K562 (cell line): ENCODE results near the gene MTRFR. TPM values are rescaled to one million over a fixed set of nuclear protein-coding genes. Genes with fewer than 3 reads are reported as not detected.

Experiments used
- BRD4 ChIP-seq: fragments of 200-600 bp; sonication (generic); IDR thresholded peaks from 2 replicates; pipeline ENCODE4 v1.6.1; 2017; ENCODE audit warnings: inconsistent platforms
- CHD4 ChIP-seq: fragments of 200-600 bp; sonication (generic); IDR thresholded peaks from 3 replicates; pipeline ENCODE4 v1.6.1; 2012; ENCODE audit warnings: low read depth, mild to moderate bottlenecking, mixed read lengths, low read length, inconsistent platforms; ENCODE audit not compliant: insufficient read depth, insufficient replicate concordance, poor library complexity, severe bottlenecking
- DIDO1 ChIP-seq: fragments of 450-650 bp; IDR thresholded peaks from 2 replicates; pipeline ENCODE4 v1.6.1; 2016; ENCODE audit warnings: low read depth, missing biosample characterization, missing genetic modification characterization
- EP300 ChIP-seq: IDR thresholded peaks from 2 replicates; pipeline ENCODE4 v1.6.1; 2012; ENCODE audit warnings: low read length, improper control_type of control experiment
- HMG20A ChIP-seq: fragments of 450-650 bp; formaldehyde crosslinking; conservative IDR thresholded peaks from 2 replicates; pipeline ENCODE4 v1.4.0; 2020; ENCODE audit warnings: mild to moderate bottlenecking, mixed read lengths
- HNRNPH1 ChIP-seq: fragments of 200-400 bp; formaldehyde crosslinking; optimal IDR thresholded peaks from 2 replicates; pipeline ENCODE3; 2017; ENCODE audit warnings: low read depth, mild to moderate bottlenecking, low read length, moderate library complexity
- RBBP5 ChIP-seq: fragments of 200-600 bp; sonication (generic); IDR thresholded peaks from 2 replicates; pipeline ENCODE4 v1.6.1; 2012; ENCODE audit warnings: borderline replicate concordance, mild to moderate bottlenecking, low read length, control low read depth, inconsistent platforms; ENCODE audit not compliant: insufficient read depth, poor library complexity, severe bottlenecking
- TAF9B ChIP-seq: fragments of 450-650 bp; IDR thresholded peaks from 2 replicates; pipeline ENCODE4 v1.6.1; 2018; ENCODE audit warnings: mild to moderate bottlenecking; ENCODE audit not compliant: partially characterized antibody
- ZNF395 ChIP-seq: fragments of 200-800 bp; sonication (Bioruptor generic); IDR thresholded peaks from 2 replicates; pipeline ENCODE4 v1.6.1; 2017; ENCODE audit warnings: missing genetic modification characterization, missing compliant biosample characterization
- ZNF407 ChIP-seq: fragments of 450-650 bp; IDR thresholded peaks from 2 replicates; pipeline ENCODE4 v1.6.1; 2016; ENCODE audit warnings: low read depth
- ZNF740 ChIP-seq, 3 experiments: fragments of 200-800 bp in 1 of 3; sonication (Bioruptor generic) in 1 of 3; sonication (generic) in 1 of 3; formaldehyde crosslinking in 1 of 3; IDR thresholded peaks; 2 replicates each; pipeline versions ENCODE4 v1.6.1 to v1.8.0; 2016 to 2022; ENCODE audit warnings: mild to moderate bottlenecking in 2 of 3, missing compliant biosample characterization in 2 of 3, missing genetic modification characterization in 2 of 3, missing genetic modification reagents in 1 of 3
- polyA plus RNA-seq, 8 experiments: library from polyadenylated mRNA; depleted of rRNA in 4 of 8; stranded (reverse) in 5 of 8; unstranded in 3 of 8; fragments of >200 nt; fragmentation: Nextera tagmentation in 2 of 8; fragmentation: Illumina TruSeq in 1 of 8; extraction: Ambion mirVana in 2 of 8; extraction: Trizol in 1 of 8; gene quantifications; 2 replicates each; pipeline versions ENCODE4 v1.2.1 to v1.2.3, GENCODE V29; 2011 to 2014; ENCODE audit warnings: inconsistent platforms in 1 of 8, missing spikeins in 1 of 8
- total RNA-seq, 7 experiments: library from RNA; depleted of rRNA in 6 of 7; stranded (reverse); fragments of >200 nt in 6 of 7; fragmentation: Illumina TruSeq in 2 of 7; extraction: Trizol in 2 of 7; gene quantifications; 2 replicates each; pipeline versions ENCODE4 v1.2.1 to v1.2.3, GENCODE V29; 2011 to 2021; ENCODE audit warnings: low replicate concordance in 1 of 7

MTRFR gene
- total and polyA plus RNA-seq, 9 of the 15 experiments (the other 6 are each of a cell fraction or from before 2014, with no cell fraction given), result 16.7 to 55.6 (median 34.7) TPM

- TF ChIP-seq CHD4, result peak; percentile 60
- no peak for TF ChIP-seq ZNF740 (CRISPR knock-in tag; IDR thresholded peaks at IDR 0.05)
- TF ChIP-seq ZNF740 (tag; IDR thresholded peaks at IDR 0.05), result 0 out of 4 replicates have a peak, but pooled peaks of 1 of the 2 experiments have one; percentile 37
- 0 out of 2 replicates have a peak, but pooled peaks have one; percentile 52 for TF ChIP-seq BRD4
- 0 out of 2 replicates have a peak, but pooled peaks have one; percentile 10 for TF ChIP-seq ZNF395 (CRISPR knock-in tag)
- TF ChIP-seq HNRNPH1, result no peak
- TF ChIP-seq RBBP5, result no peak
- TF ChIP-seq TAF9B, result no peak
- TF ChIP-seq EP300, result no peak
- peak; percentile 62; the same call in 1 of the 2 replicates for TF ChIP-seq DIDO1
- TF ChIP-seq ZNF407, result 0 out of 2 replicates have a peak, but pooled peaks have one; percentile 54
- TF ChIP-seq HMG20A (CRISPR knock-in tag), result no peak
- TF ChIP-seq, all 486 proteins: peak for 14
These were observed 797 bp upstream of the MTRFR start (continued) for GRCh38 chr12:123232472-123232806.
